Heart right ventricle (tissue), 16 donors: ENCODE results near the gene MS4A15. TPM values are rescaled to one million over a fixed set of nuclear protein-coding genes. Genes with fewer than 3 reads are reported as not detected.
"Not testable (repeated sequence)": the region's sequence is repeated elsewhere in the genome, so short reads cannot be mapped to it uniquely, and the experiment has no call there.

Experiments
- ATAC-seq, 8 donors: fragments of 200-7000 bp; cut with Tn5 transposase; one replicate each; pipeline ENCODE4 v1.9.1; 2020; ENCODE audit warnings: mild to moderate bottlenecking in 8 of 8, moderate library complexity in 8 of 8, moderate number of reproducible peaks in 1 of 8
- DNase-seq, 2 donors: peaks; one replicate each; pipeline ENCODE4 v3.0.0-alpha.2; 2020
- H3K27ac ChIP-seq, 10 donors: fragments of 200-600 bp; sonication (generic) in 2 of 10; one replicate each; pipeline versions ENCODE4 v1.5.0 to v1.8.0; 2020 to 2022; ENCODE audit warnings: mild to moderate bottlenecking in 3 of 10
- H3K27me3 ChIP-seq, 7 donors: fragments of 200-600 bp; one replicate each; pipeline ENCODE4 v1.8.0; 2021 to 2022; ENCODE audit warnings: mild to moderate bottlenecking in 2 of 7
- H3K36me3 ChIP-seq, 9 donors: fragments of 200-600 bp; sonication (generic) in 1 of 9; one replicate each; pipeline versions ENCODE4 v1.5.0 to v1.8.0; 2020 to 2022; ENCODE audit warnings: mild to moderate bottlenecking in 2 of 9
- H3K4me1 ChIP-seq, 9 donors: fragments of 200-600 bp; sonication (generic) in 1 of 9; one replicate each; pipeline versions ENCODE4 v1.5.0 to v1.8.0; 2020 to 2022; ENCODE audit warnings: mild to moderate bottlenecking in 4 of 9
- H3K4me3 ChIP-seq, 10 donors: fragments of 200-600 bp; sonication (generic) in 2 of 10; one replicate each; pipeline versions ENCODE4 v1.5.0 to v1.8.0; 2020 to 2022; ENCODE audit warnings: mild to moderate bottlenecking in 7 of 10, moderate library complexity in 2 of 10
- H3K9me3 ChIP-seq, 11 donors: fragments of 200-600 bp in 10 of 11; sonication (generic) in 2 of 11; one replicate each; pipeline versions ENCODE4 v1.5.0 to v1.8.0; 2013 to 2022; ENCODE audit warnings: mild to moderate bottlenecking in 2 of 11, control low read depth in 1 of 11, moderate library complexity in 1 of 11
- WGBS, 2 donors: extraction: QIAGEN DNeasy Blood & Tissue Kit; methylation state at CpG; one replicate each; pipeline ENCODE4 v1.1.7; 2013; ENCODE audit warnings: inconsistent platforms in 1 of 2; 5-methylcytosine and 5-hydroxymethylcytosine counted together
- intact Hi-C, 10 donors: fragments of 100-400 bp; cut with DNase I; formaldehyde crosslinking; loops; one replicate each; pipeline versions ENCODE4 v1.11.1 to v1.14.2; 2022
- long read RNA-seq, 3 donors: library from polyadenylated mRNA; unstranded; transcript quantifications; one replicate each; pipeline ENCODE4 v2.0.0, GENCODE V29; 2020 to 2021
- polyA plus RNA-seq, 2 donors: library from polyadenylated mRNA; stranded (reverse); fragments of 200-250 nt; gene quantifications; one replicate each; pipeline ENCODE4 v1.2.3, GENCODE V29; 2013
- total RNA-seq, 10 donors: library from RNA; stranded (reverse); fragmentation: NEBNext Ultra II Directional in 3 of 10; extraction: Animal tissue kit (Norgen Biotek cat#: 25700) in 3 of 10; gene quantifications; one replicate each; pipeline versions ENCODE4 v1.2.1 to v1.2.4, GENCODE V29; 2021 to 2023
- TF ChIP-seq, protein P1 (sequence below), 9 donors: fragments of 200-600 bp; sonication (generic) in 2 of 9; IDR thresholded peaks; one replicate each; pipeline versions ENCODE4 v1.5.0 to v1.8.0; 2021 to 2022; ENCODE audit warnings: antibody characterized with exemption in 9 of 9, mild to moderate bottlenecking in 5 of 9, moderate library complexity in 1 of 9
- donor health status: Arrhythmogenic right ventricular cardiomyopathy.
- donor health status: ischemic (EF 13 %, LVEDD 7.1; RV severe dilation, severe dysfunction).
- donor health status: healthy with polysubstance abuse.
- donor health status: DM: no; HTN: yes; CAD: no.
- donor health status: DM: no; HTN: no; CAD: no.
- donor health status: ischemic (EF 25% LVEDD 6.9; RV normal size, moderate dysfunction).
- donor health status: ischemic (EF 25% LVEDD 5.7; RV mildly dilated, moderate dysfunction).
- donor health status: healthy.
- donor health status: DM: yes; HTN: yes; CAD: no.
- donor health status: Ischemic cardiomyopathy.
- donor health status: ischemic (EF 35%, LVEDD 5.7; RV mildly dilated, moderate dysfunction).
- donor health status: nonischemic (EF 11% LVEDD 7.7; RV severe dilation, severe dysfunction).
- donor health status: DM: yes; HTN: yes; CAD: no.
- donor health status: PGD.
- donor health status: ischemic (EF 29% LVEDD 5.4; RV normal size, mild dysfunction).
- donor health status: nonischemic (EF 23%, LVEDD 6.1; RV moderate dilation, normal function).

MS4A15 gene
- total RNA-seq (not detected), polyA plus RNA-seq (not detected)
- long read RNA-seq, donor 1, result 0 reads
- long read RNA-seq, donor 2, result 0 reads
- long read RNA-seq, donor 3, result 0 reads

- Histone ChIP-seq H3K4me1 (peaks cover 0 to 11% (median 0%) of the 10 kb centered on the region in 9 donors), H3K9me3 (peaks cover 0 to 5% (median 0%) of the 10 kb centered on the region in 11 donors), H3K4me3 (no peak within 1 kb of the TSS), H3K27ac (no peak within 1 kb of the TSS), H3K27me3 (peaks cover 0 to 59% (median 36%) of the 10 kb centered on the region in 7 donors), H3K36me3 (no peaks in the 10 kb centered on the region)
- TF ChIP-seq, protein P1, sequence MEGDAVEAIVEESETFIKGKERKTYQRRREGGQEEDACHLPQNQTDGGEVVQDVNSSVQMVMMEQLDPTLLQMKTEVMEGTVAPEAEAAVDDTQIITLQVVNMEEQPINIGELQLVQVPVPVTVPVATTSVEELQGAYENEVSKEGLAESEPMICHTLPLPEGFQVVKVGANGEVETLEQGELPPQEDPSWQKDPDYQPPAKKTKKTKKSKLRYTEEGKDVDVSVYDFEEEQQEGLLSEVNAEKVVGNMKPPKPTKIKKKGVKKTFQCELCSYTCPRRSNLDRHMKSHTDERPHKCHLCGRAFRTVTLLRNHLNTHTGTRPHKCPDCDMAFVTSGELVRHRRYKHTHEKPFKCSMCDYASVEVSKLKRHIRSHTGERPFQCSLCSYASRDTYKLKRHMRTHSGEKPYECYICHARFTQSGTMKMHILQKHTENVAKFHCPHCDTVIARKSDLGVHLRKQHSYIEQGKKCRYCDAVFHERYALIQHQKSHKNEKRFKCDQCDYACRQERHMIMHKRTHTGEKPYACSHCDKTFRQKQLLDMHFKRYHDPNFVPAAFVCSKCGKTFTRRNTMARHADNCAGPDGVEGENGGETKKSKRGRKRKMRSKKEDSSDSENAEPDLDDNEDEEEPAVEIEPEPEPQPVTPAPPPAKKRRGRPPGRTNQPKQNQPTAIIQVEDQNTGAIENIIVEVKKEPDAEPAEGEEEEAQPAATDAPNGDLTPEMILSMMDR (IDR thresholded peaks at IDR 0.05), result no peak
- ATAC-seq (no peak), DNase-seq (no peak)
- 51 to 59% methylated on average over 14 of the region's 14 CpGs for WGBS, 2 donors
- intact Hi-C loops, result no loop called here
Observed at GRCh38 chr11:60756307-60757032, at the start of gene MS4A15. Gene MS4A15 (plus strand): TSS chr11:60756867. CDS start chr11:60763734, 6,867 bp downstream.

- peaks cover 0 to 10% (median 4%) of the 10 kb centered on the region in 7 donors for H3K27me3 ChIP-seq
- H3K36me3 ChIP-seq, result no peaks in the 10 kb centered on the region
- WGBS, 2 donors, result 65 to 71% methylated on average over 5 of the region's 5 CpGs
- H3K9me3 ChIP-seq, result no peaks in the 10 kb centered on the region
- DNase-seq (no peak), ATAC-seq (no peak)
- no peaks in the 10 kb centered on the region for H3K4me1 ChIP-seq
- H3K4me3 ChIP-seq, result no peak overlapping the region
- intact Hi-C loops, result no loop called here
- H3K27ac ChIP-seq, result no peak overlapping the region
- TF ChIP-seq, protein P1 (IDR thresholded peaks at IDR 0.05), result no peak
Observed at GRCh38 chr11:60706931-60707330, 49.7 kb upstream of the MS4A15 start.

DNA sequence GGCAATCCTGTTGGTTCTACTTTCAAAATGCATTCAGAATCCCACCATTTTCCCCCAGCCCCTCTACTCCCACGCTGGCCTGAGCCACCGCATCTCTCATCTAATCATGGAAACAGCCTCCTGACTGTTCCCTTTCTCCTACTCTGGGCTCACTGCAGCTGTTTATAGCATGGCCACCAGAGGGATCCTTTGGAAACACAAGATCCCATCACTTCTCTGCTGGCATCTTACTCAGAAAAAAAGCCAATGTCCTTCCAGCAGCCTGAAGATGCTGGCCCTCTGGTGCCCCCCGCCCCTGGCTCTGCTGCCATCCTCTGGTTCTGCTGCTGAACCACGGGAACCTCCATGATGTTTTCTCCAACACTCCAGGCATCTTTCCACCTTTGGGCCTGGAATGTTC is 46.2 kb upstream of the MS4A15 start:
- DNase-seq (no peak), ATAC-seq (no peak)
- H3K27me3 ChIP-seq, result peaks cover 0 to 17% (median 4%) of the 10 kb centered on the region in 7 donors
- no peaks in the 10 kb centered on the region for H3K9me3 ChIP-seq
- 63 to 69% methylated on average over 4 of the region's 4 CpGs for WGBS, 2 donors
- no peaks in the 10 kb centered on the region for H3K4me1 ChIP-seq
- intact Hi-C loops, result no loop called here
- TF ChIP-seq, protein P1 (IDR thresholded peaks at IDR 0.05), result no peak
- no peak overlapping the region for H3K27ac ChIP-seq
- H3K4me3 ChIP-seq, result no peak overlapping the region
- no peaks in the 10 kb centered on the region for H3K36me3 ChIP-seq

DNA sequence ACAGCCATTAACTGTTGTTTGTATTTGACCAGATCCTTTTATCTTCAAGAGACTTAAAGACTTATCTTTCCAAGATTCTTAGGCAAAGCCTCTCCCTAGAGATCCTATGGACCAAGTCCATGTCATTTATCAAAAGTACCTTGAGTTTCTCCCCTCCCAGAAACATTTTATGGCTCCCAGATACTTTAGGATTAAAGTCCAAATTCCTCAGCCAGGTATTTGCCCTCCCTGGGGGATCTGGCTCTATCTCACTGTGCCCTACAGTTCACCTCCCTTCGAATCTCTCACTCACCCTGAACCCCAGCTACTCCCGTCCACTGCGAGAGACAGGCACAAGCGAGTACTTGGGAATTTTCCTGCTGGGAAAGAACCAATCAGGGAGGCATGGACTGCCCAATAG is 45.4 kb upstream of the MS4A15 start:
- TF ChIP-seq, protein P1 (IDR thresholded peaks at IDR 0.05), result no peak
- Histone ChIP-seq H3K36me3 (no peaks in the 10 kb centered on the region), H3K27me3 (peaks cover 0 to 19% (median 4%) of the 10 kb centered on the region in 7 donors), H3K9me3 (no peaks in the 10 kb centered on the region), H3K4me1 (no peaks in the 10 kb centered on the region), H3K27ac (no peak overlapping the region), H3K4me3 (no peak overlapping the region)
- intact Hi-C loops, result no loop called here
- DNase-seq (no peak), ATAC-seq (no peak)
- 70 to 80% methylated on average over 4 of the region's 4 CpGs for WGBS, 2 donors

GRCh38 chr11:60713423-60713822 is 43.2 kb upstream of the MS4A15 start:
- intact Hi-C loops, H3K27ac ChIP-seq, ATAC-seq, H3K36me3 ChIP-seq, H3K4me3 ChIP-seq, H3K4me1 ChIP-seq, DNase-seq: not testable (repeated sequence)
- Histone ChIP-seq H3K27me3 (peaks cover 0 to 22% (median 6%) of the 10 kb centered on the region in 7 donors), H3K9me3 (peaks cover 0 to 13% (median 0%) of the 10 kb centered on the region in 11 donors)
- WGBS, 2 donors, result 69 to 75% methylated on average over 6 of the region's 6 CpGs
